HG03439 (cell line): ENCODE results near the gene OSCP1.

Experiments
- ATAC-seq: cut with Tn5 transposase; IDR thresholded peaks from one replicate; pipeline ENCODE4 v1.9.1; 2021; ENCODE audit warnings: mild to moderate bottlenecking, moderate library complexity; ENCODE audit not compliant: unreplicated experiment

OSCP1 gene

DNA sequence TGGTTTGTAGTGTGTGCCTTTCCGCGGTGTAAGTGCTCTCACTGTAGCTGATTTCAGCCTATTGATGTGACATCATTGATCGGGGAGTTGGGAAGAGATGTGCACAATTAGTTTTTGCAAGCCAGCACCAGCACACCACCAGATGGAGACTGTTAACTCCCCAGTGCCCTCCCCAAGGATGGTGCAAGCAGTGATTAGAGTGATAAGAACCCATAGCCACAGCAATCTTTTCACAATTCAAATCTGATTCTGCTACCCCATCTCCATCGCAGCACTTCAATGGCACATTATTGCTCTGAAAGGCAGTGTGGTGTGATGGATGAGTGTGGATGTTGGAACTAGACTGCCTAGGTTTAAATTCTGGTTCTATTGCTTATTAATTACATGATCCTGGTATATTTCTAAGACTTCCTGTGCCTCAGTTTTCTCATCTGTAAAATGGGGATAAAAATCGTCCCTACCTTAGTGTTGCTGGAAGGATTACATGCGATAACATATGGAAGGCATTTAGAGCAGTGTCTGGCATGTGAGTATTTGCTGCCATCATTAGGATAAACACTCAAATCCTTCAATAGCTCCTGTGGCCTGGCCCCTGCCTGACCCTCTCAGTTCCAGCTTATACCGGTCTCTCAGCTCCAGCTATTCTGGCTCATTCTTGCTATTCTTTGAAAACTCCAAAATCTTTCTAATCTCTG is 25.8 kb upstream of the OSCP1 start:
- no peak for ATAC-seq

DNA sequence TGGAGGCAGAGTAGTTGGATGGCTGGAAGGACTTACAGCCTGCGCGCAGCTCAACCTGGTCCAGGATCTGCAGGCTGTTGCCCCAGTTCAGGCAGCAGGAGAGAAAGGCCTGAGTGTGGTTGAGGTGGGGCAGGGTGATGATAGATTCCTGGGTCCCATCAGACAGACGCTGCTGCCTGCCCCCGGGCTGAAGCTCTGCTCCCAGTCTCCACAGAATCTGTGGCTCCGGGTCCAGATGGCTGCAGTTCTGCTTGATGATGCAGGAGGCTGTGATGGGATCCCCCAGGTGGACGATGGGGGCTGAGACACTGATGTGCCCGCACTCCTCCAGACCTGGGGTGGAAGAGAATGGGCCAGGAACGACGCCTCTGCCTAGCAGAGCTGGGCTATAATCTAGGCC is 25.1 kb upstream of the OSCP1 start:
- ATAC-seq: no peak

DNA sequence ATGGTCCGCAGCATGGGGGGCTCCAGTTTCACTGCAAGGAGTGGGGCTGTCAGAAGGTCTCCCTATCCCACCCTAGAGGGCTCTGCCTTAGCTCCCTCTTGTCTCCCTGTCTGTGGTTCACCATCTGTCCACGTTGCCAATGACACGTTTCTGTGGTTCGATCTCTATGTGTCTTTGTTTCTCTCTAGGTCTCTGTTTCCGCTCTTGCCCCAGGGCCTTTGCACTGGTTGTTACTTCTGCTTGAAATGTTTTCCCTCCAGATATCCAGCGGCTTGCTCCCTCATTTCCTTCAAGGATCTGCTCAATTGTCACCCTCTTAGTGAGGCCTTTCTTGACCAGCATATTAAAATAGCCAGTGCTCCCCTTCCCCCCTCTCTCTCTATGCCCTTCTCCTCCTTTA is 22.4 kb upstream of the OSCP1 start:
- no peak for ATAC-seq

DNA sequence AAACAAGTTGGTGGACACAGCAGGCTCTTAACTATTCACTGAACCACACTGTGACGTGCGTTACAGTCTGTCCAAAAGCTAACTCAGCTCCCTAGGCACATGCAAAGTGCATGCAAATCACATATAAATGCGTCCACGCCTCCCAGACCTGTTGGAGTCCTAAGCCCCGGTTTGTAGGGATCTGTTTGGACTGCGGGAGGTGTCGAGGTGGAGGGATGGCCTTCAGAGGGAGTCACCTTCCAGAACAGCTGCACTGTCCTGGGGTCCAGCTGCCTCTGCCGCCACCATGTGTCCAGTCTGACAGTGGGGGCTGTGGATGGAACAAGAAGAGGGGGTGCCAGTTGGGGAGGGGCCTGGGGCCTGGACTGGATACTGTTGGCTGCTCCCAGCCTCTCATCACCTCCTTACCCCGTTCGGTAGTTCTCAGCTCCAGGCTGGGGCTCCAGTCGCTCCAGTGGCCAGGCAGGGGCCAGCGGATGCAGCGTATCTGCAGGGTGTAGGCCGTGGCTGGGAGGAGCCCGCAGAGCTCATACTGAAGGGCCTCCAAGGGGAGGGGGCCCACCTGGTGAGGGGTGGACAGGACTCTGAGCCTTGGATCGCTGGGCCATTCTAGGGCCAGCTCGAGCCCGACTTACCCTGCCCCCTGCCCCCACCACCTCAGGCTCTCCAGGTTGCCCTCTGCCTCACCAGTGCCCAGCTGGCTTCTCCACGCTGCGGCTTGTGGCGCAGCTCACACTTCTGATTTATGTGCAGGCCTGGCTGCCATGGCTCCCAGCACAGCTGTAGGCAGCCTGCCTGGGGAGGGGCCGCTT is 21.8 kb upstream of the OSCP1 start:
- ATAC-seq: no peak

DNA sequence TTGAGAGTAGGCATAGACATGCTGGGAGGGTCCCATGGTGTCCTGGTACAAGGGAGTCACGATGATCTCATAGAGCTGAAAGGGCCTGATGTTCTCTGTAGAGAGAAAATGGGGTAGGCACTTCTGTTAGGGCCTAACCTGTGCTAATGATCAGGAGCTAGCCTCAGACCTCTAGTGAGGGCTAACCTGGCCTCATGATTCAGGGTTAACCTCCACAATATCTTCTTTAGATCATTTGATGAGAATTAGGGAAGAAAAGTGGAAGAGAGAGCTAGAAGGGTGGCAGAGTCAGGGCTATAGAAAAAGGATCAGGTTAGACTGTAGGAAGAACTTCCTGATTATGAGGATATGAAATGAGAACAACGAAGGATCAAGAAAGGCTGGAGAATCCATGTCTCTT is 18.9 kb upstream of the OSCP1 start:
- no peak for ATAC-seq

DNA sequence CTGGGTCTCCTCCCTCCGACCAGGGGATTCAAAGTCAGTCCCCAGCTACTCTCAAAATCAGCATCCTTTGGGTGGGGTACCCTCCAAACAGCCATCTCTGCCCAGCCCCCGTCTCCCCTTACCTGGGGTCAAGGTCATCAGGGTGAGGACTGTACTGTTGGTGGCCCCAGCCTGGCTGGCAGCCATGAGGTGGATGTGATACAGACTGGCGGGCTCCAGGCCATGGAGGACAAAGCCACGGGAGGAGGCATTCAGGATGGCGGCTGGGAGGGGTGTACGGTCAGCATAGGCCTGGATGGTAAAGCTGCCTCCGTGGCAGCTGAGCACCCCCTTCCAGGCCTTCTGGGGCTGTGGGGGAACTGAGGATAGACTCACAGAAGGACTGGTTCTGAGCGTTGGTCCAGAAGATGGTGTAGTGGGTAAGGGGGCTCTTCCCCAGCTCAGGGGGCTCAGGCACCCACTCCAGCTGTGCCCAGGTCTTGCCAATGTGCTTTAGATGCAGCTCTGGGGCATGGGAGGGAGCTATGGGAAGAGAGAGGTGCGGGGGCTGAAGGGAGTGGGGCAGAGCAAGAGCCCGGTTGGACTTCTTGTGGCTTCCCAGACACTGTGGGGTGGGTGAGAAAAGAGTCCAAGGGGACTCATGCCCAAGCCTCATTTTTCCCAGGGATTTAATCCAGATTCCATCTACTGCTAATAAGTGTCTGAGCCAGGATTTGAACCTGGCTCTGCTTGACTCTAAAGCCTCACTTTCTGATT is 17.6 kb upstream of the OSCP1 start:
- no peak for ATAC-seq

DNA sequence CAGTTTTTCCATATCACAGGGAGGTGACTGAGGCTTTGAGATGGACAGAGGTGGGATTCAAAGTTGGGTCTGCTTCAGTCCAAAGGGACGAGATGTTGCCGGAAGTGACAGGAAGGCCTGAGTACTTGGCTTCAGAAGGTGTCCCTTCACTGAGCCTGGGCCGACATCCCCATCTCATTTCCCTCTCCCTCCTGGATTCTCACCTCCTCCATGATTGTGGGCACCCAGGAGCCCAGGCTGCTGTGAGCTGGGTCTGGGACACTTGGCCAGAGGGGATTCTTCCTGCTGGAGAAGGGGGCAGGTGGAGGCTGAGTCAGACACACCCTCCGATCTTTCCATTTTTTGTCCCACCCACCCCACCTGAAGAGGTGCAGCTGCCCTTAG is 16.8 kb upstream of the OSCP1 start:
- ATAC-seq: no peak

DNA sequence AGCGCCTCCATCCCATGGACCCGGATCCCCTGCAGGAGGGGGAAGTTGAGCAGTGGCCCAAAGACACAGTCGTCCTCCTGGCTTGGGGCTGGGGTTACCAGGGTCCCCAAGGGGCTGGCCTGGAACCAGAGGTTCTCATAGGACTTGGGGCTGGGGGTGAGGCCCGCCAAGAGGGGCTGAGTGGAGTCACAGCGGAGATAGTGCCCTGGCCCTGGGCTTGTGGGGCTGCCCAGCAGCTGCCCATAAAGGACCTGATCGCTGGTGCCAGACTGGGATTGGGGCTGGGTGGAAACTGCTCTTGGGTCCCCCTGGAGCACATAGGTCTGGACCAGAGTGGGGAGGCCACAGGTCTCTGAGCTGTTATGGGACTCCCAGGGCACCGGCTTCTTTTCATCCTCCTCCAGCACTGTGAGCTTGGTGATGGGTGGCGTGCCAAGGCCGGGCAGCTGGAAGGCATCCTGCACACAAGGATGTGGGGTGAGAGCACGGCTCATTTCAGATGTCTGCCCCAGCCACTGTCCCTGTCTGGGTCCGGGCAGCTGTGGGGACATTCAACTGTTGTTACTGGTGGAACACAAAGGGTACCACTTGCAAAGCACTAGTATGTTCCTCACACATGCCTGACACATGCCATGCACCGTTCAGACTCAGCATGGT is 16.2 kb upstream of the OSCP1 start:
- no peak for ATAC-seq

DNA sequence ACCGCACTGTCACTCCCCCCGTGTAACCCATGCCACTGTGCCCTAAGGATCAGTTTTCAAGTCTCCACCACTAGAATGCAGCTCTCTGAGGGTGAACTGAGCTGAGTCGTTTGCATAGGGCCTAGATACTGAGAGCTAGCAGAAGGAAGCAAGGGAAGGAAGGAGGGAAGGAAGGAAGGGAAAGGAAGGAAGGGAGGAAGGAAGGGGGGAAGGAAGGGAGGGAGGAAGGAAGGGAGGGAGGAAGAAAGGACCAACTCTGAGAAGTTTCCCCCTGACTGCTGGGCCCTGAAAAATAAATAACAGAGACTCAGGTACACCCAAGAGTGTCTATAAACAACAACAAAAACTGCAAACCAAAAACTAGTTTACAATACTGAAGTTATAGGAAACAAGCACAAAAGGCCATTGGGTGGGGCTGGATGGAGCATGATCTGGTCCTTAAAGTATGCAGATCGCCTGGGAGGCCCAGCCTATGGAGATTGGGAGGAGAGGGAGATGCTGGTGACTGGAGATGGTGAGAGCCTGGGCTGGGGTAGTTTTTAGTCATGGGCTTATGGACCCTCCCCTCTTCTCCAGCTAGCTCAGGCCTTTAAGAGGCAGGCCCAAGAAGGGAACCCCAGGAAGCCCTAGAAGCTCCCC is 15.6 kb upstream of the OSCP1 start:
- no peak for ATAC-seq

DNA sequence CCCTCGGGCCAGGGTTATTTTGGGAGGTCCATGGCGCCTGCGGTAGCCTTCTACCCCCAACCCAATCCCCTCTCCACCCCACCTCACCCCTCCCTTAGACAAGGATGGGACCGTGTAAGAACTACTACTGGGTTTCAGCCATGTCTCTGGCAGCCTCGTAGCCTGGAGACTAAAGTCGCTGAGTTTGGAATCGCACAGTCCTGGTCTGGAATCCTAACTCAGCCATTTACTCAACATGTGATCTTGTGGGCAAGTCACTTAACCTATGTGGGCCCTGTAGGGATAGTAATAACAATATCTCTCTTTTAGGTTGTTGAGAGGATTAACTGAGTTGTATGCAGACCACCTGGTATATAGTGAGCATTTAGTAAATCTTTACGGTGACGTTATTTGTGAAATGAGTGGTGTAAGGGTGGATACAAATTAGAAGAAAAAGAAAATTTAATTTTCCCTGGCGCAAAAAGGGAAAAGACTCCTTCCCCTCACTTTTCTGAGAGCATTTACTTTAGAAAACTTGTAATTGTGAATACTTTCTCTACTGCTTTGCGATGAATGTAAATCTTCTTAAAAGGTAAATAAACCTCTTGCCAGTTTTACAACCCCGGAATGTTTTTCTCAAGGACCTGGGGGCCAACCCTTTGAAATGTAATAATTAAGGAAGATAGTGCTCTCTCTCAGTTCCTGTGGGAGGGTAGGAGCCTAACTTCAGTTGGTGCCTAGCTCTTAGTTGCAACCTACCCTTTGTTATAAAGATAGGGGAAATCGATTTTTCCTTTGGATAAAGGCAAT is 14.5 kb upstream of the OSCP1 start:
- peak; percentile 35 for ATAC-seq

DNA sequence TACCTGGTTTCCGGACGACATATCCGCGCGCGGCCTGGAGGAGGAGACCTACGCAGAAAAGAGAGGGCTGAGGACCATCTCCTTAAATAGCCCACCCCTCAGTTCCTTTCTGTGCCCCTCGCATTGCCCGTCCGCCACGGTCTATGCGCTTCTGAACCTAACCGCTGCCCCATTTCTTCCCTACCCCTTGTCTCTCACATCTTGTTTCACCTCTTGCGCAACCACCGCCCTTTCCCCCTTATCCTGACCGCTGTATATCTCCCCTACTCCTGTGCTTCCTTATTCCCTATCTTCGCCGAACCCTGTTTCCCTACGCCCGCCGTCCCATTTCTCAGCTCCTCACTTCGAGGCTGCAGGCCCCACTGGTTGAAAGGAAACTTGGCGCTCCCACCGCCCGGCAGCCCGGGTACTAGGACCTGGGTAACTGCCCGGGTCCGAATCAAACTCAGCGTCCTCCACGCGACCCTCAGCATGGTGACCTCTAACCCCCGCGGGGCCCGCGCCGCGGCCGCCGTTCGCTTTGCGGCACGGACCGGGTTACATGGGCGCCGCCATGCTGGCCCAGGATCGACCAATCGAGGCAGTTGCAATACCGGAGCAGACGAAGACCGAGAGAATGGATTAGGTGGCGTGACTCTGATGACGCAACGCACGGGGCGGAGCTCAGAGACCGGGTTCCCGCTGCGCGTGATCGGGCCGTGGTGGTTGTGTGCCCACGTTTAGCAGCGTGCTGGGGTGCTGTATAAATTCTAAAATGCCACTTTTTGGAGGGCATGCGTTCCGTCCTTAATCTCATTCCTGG is 13.8 kb upstream of the OSCP1 start, which contains the start of gene MRPS15:
Gene MRPS15 (minus strand): TSS at position 582 of the 802 bp plus-strand sequence. CDS start 109 bp downstream, at position 473.
- peak; percentile 94 for ATAC-seq

DNA sequence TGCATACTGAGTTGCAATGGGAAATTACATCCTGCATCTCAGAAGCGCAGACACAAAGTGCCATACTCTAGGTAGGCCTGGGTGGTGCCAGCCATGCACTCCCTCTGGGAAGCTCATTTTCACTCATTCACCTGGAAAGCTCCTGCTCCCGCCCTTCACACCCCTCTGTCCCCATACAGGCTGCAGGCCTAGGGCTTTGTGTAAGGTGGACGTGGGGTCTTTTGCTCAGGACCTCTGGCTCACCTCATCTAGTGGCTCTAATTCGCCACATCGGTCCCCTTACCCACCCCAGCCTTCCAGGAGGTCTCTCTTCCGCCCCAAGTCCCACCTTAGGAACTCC is 13.2 kb upstream of the OSCP1 start:
- ATAC-seq: no peak

DNA sequence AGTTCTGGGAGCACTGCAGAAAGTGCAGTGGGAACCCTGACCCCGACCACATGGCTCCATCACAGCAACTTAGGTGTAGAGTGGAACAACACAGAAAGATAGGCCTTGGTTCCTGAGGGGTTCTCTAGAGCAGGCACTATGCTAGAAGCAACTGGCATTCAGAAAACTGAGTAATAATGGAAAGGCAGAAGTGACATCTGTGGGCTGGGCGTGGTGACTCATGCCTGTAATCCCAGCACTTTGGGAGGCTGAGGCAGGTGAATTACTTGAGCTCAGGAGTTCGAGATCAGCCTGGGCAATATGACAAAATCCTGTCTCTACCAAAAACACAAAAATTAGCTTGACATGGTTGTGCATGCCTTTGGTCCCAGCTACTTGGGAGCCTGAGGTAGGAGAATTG is 8.7 kb upstream of the OSCP1 start:
- ATAC-seq: no peak

DNA sequence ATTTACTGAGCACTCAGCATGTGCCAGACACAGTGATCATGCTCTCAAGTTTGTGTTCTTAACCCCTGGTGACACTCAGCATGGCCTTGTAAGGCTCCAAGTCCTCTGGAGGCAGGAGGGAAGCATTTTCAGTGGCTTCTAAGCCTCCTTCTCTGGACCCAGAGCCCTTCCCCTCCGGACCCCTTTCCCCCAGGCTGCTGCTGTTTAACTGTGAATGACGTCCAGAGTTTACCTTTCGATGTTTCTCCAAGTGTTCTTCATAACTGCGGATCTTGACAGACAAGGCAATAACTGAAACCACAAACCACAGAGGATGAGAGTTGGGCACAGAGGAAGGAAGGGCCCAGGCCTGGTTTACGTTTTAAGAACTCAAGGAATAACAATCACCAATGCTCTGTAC is 7.4 kb upstream of the OSCP1 start:
- no peak for ATAC-seq

DNA sequence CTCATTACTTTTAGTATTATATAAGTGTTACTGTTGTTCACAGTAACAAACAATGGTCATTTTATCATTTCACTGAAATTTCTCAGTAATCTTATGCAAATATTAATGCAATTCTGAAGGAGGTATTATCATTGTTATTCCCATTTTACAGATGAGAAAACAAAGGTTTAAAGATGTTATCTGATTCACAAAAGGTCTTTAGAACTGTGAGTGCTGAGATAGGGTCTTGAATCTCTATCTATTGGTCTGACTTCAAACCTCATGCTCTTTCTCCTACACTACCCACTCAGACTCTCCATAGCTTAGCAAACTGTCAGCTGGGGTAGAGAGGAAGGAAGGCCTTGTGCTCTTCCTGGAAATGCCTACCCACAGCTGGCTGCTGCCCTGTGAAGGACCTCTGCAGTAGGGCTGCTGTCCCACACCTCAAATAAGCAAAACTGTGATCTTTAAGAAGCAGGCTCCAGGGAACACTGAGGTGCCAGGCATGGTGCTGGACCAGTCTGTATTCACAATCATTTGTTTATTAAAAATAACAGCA is 6.2 kb upstream of the OSCP1 start:
- no peak for ATAC-seq

DNA sequence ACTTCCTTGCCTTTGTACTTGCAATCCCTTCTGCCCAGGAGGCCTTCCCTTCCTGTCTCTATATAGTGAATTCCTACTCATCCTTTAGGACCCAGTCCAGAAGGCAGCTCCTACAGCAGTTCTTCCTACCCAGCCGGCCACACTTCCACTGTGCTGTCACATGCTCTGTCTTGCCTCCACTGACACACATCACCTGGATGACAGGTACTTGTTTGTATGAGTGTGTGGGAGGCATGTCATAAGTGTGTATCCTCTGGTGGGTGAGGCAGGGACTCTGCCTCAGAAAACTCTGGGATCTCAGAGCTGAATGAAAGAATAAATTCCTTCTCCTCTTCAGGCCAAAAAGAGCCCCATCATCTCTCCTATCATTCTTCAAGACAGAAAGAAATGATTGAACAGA is 5.1 kb upstream of the OSCP1 start:
- ATAC-seq: no peak

DNA sequence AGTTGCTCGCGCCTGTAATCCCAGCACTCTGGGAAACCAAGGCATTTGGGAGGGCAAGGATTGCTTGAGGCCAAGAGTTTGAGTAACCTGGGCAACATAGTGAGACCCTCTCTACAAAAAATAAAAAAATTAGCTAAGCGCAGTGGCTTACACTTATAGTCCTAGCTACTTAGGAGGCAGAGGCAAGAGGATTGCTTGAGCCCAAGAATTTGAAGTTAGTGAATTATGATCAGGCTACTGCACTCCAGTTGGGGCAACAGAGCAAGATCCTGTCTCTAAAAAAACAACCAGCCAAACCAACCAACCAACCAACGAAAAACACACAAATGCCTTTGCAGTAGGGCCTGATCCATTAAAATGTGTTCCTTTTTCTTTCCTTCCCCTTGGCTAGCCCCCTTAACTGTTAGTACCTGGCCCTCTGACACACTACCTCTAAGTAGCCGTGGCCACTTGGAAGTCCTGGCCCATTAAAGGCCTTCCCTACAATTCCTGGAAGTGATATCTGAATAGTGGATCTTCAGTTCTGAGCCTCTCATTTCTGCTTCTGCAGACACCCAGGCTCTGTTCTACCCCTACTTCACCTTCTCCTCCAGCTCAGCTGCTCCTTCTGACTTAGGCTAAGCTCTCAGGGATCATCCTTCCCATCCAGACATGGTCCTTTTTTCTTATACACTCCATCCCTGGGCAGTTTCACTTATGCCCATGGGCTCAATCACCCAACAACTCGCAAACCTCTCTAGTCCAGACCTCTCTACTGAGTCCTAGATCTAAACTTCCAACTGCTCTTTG is 3.5 kb upstream of the OSCP1 start:
- no peak for ATAC-seq

DNA sequence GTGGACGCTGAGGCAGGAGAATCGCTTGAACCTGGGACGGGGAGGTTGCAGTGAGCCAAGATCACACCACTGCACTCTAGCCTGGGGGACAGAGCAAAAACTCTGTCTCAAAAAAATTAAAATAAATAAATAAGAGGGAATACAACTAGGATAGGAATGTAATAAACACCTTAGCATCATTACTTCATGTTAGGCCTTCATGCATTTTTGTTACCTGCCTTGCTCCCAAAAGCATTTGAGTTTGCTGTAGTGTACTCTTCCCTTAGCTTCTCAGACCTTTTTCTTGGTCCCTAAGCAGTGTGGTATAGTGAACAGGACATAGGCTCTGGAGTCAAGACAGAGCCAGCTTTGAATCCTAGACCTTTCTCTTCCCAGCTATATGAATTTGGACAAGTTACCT is 2.8 kb upstream of the OSCP1 start:
- ATAC-seq: no peak
